ENCODE measurements around the gene USP32. TPM values are rescaled to one million over a fixed set of nuclear protein-coding genes. Genes with fewer than 3 reads are reported as not detected.

Gene USP32
- total RNA-seq, 1 experiment from 2014 or later, result 103 TPM

GRCh38 chr17:60240290-60240689, 151.6 kb downstream of the USP32 start (continued):
- no peak for TF ChIP-seq ZNF532 (CRISPR knock-in tag; IDR thresholded peaks at IDR 0.05; ENCODE audit: borderline replicate concordance)

- Mint-ChIP-seq H3K27ac (peak overlapping the region; percentile 82), H3K27me3 (ENCODE audit: low read depth) (no peaks in the 10 kb centered on the region), H3K9me3 (0 out of 2 replicates have a peak, but pooled peaks cover 3% of the 10 kb centered on the region), H3K4me1 (peaks cover 12% of the 10 kb centered on the region), H3K36me3 (peaks cover 17% of the 10 kb centered on the region), H3K4me3 (no peak overlapping the region)
- TF ChIP-seq FOXP4 (CRISPR knock-in tag; IDR thresholded peaks at IDR 0.05) (no peak), GRHL2 (CRISPR knock-in tag; IDR thresholded peaks at IDR 0.05; ENCODE audit: insufficient replicate concordance, severe bottlenecking) (no peak), IRF1 (CRISPR knock-in tag; IDR thresholded peaks at IDR 0.05) (no peak), ZNF281 (CRISPR knock-in tag; IDR thresholded peaks at IDR 0.05) (no peak), MXD4 (CRISPR knock-in tag; IDR thresholded peaks at IDR 0.05; ENCODE audit: borderline replicate concordance) (no peak), ZSCAN18 (CRISPR knock-in tag; IDR thresholded peaks at IDR 0.05) (no peak), TP53 (CRISPR knock-in tag; IDR thresholded peaks at IDR 0.05) (no peak), NFE2L1 (CRISPR knock-in tag; IDR thresholded peaks at IDR 0.05) (no peak), ATF2 (CRISPR knock-in tag; IDR thresholded peaks at IDR 0.05; ENCODE audit: borderline replicate concordance, low read depth) (no peak)
- ATAC-seq, result no peak
- ChIA-PET CTCF (interaction anchor here (0.6 to 2.5 kb wide), 23 partner anchors 10 to 385 kb away, joined by 3 to 19 read pairs (median 4); partner anchors contain the start of genes CHCT1 and USP32), POLR2A (interaction anchor here (0.5 to 0.6 kb wide), 3 partner anchors 124 to 279 kb away, joined by 3 read pairs; no protein-coding TSS in a partner anchor)
- DNase-seq (ENCODE audit: low spot score), result no peak
Observed at GRCh38 chr17:60231691-60232090, 160.2 kb downstream of the USP32 start.

All from WTC11 (cell line).